Measurements from ENCODE around the gene DRAM1. TPM values are rescaled to one million over a fixed set of nuclear protein-coding genes. Genes with fewer than 3 reads are reported as not detected.

DRAM1 gene
- total RNA-seq, 1 donor from 2014 or later = 6.2 TPM

- DNase-seq = no peak
Observed at GRCh38 chr12:101941306-101942249, 64.2 kb downstream of the DRAM1 start.

DNA sequence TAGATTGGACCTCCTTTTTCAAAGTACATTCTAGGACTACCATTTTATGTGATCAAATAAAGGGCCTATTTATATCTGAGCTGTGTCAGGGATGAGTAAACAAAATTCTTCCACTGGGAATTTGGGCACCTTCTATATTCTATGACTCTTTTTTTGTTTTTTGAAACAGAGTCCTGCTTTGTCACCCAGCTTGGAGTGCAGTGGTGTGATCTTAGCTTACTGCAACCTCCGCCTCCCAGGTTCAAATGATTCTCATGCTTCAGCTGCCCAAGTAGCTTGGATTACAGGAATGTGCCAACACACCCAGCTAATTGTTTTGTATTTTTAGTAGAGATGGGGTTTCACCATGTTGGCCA lies 64.8 kb downstream of the DRAM1 start:
- no peak for DNase-seq

GRCh38 chr12:101945369-101946232 lies 68.2 kb downstream of the DRAM1 start:
- peak; percentile 80 for DNase-seq

- no peak for DNase-seq
Observed at GRCh38 chr12:101946233-101946611, 68.8 kb downstream of the DRAM1 start.

DNA sequence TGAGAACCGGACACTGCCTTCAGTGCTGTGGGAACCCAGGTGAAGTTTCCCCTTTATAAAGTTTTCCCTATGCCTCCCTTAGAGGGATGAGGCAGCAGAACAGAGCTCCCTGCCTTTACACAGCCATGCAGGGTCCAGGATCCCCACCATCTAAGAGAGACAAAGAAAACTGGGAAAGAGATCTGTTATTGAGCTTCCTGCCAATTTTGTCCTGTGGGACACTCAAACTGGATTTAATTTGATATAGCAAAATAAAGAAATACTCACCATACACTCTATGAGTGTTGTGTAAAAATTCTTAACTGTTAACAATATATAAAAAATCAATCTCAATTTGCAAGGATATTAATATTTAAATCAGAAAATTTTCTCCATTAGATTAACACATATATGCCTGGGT lies 69.9 kb downstream of the DRAM1 start:
- DNase-seq = no peak

DNA sequence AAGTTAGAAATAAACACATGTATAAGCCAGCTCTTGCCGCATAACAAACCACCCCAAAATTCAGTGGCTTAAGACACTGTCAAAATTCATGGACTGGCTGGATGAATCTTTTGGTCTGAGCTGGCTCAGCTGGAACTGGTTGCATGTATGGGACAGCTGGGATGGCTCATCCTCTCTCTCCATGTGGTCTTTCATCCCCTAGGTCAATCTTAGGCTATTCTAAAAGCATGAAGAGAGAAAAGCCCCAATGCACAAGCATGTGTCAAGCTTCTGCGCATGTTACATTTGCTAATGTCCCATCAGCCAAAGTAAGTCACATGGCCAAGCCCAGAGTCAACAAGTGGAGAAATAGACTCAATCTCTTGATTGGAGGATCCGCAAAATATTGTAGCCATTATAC lies 71.0 kb downstream of the DRAM1 start:
- no peak for DNase-seq

DNA sequence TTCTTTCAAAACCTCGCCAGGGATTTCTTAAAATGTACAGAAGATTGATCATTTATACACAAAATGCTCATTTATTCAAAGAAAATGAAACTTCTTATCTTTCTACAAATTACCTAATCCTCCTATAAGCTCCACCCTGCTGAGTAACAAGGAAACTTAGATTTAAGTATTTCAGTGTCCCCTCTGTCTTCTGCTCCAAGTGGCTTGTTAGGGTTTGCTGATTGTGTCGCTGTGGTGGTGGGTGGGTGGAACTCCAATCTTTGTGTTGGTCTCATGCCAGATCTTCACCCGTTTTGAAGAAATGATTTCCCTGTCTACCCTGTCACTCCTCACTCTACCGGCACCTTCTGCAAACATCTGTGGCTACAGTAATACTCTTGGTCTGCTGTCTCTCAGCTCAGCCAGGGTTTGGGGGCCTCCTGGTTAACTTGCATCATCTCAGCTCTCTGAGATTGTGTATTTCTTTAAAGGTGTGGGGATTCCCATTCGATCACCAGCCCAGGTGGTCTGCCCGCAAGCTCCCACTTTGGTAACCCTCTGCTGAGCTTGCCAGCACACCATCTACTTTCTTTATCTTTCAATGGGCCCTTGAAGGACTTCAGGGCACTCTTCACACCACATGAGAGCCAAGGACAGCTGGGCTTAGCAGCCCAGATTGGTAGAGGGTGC lies 73.8 kb downstream of the DRAM1 start:
- DNase-seq = no peak

DNA sequence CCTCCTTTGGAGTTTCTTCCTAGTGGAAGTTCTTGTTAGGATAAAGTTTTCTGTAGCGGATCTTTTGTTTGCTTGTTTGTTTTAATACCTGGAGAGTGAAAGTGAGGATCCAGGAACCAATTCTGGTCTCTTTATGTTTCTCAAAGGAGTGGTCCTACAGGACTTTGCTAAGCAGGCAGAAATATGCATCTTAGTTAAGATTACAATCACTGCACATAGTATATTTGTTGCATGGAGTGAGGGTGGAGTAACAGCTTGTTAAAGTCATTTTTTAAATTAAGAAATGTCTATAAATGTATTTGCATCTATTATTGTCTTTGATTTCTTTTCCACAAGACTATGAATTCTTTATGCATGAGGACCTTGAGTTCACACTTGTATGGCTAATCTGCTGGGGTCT lies 76.7 kb downstream of the DRAM1 start:
- DNase-seq = no peak

DNA sequence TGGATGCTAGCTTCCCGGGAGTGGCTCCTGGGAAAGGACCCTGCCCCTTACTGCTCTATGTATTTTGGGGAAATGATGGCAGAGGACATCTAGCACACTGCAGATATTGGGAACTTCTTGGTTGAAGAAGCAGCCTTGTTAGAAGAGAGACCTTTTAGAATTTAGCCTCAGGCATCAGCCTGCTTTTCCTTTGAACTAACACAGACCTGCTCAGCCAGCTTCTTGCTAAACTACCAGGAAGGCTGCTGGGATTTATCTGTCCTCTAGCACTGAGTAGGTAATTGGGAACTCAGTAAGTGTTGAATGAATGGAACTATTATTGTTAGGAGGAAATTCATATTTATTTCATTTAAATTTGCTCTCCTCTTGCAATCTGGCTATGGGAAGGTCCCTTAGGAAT lies 77.3 kb downstream of the DRAM1 start:
- DNase-seq = no peak

- DNase-seq = no peak
Observed at GRCh38 chr12:101957252-101957959, 80.0 kb downstream of the DRAM1 start.

DNA sequence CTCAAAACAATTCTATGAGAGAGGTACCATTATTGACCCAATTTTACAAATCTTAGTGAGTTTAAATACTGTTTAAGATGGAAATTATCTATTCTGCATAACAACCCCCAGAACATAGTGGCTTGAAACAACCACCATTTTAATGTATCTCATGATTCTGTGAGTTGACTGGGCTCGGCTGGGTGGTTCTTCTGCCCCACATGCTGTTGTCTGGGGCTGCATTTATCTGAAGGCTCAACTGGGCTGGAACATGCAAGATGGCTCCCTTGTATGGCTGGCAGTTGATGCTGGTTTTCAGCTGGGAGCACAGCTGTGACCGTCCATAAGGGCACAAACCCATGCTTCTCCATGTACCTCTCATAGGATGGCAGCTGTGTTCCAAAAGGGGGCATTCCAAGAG lies 82.2 kb downstream of the DRAM1 start:
- no peak for DNase-seq

- DNase-seq = no peak
Observed at GRCh38 chr12:101962486-101962885, 85.1 kb downstream of the DRAM1 start.

DNA sequence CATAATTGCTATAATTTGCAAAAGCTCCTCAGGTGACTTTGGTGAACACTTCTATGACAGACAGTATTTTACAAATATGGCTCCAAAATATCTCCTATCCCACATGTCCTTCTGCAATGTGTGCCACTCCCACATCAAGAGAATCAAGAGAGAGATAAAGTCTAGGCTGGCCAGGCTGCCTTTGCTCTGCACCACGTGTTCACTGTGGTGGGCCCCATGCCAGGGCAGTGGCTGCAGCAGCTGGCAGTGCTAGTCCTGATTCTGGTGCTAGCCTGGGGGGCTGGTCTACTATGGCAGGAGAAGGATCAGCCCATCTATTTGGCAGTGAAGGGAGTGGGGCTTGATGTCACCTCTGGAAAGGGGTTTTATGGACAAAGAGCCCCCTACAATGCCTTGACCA lies 86.3 kb downstream of the DRAM1 start:
- DNase-seq = peak; percentile 26

DNA sequence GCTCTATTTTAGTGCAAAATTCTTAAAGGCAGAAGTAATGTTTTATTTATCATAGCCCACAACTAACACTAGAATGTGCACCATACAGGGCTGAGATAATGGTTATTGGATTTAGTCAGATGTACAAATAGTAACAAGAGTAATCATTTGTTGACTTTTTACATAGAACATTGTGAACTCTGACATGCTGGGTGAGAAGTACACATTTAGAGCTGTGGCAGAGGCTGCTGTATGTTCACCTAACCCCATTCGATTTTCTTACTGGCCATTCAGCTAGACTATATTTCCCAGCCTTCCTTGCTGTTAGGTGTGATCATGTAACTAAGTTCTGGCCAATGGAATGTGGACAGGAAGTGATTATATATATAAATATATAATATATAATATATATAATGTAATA lies 89.1 kb downstream of the DRAM1 start:
- no peak for DNase-seq

GRCh38 chr12:101967506-101967905 lies 90.1 kb downstream of the DRAM1 start:
- no peak for DNase-seq

DNA sequence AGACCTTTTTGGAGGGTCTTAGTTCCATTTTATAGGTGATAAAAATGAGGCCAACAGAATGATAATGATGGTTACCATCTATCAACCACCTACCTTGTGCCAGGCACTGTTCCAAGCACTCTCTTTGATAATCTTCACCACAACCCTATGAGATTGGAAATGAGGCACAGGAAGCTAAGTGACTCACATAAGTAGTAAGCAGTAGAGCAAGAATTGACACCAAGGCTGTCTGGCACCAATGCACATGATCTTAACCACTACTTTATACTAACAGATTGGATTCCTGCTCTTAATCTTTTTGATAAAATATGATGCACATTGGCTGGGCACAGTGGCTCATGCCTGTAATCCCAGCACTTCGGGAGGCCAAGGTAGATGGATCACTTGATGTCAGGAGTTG lies 91.4 kb downstream of the DRAM1 start:
- no peak for DNase-seq

Small RNA genes within 50 kb of the gene (small RNA-seq; reads per million reads assigned to genes)
- gene RNA5SP369 (ENCODE audit: low replicate concordance) (not detected), gene RNU6-1183P (ENCODE audit: low replicate concordance) (not detected)

Other genes with a start within 250 kb of the DRAM1 start
- gene CHPT1, start 179.9 kb upstream of the DRAM1 start, total RNA-seq = 30.2 TPM
- not detected for gene SYCP3, start 138.1 kb upstream of the DRAM1 start, total RNA-seq
- gene GNPTAB, start 46.6 kb upstream of the DRAM1 start, total RNA-seq = 29.0 TPM
- 29.4 TPM for gene WASHC3, start 184.4 kb downstream of the DRAM1 start, total RNA-seq
- gene NUP37, start 242.5 kb downstream of the DRAM1 start, total RNA-seq = 23.9 TPM
- gene PARPBP, start 242.6 kb downstream of the DRAM1 start, total RNA-seq = 17.8 TPM